H1 (cell line): ENCODE data around the gene ADGRA3.

Source experiments
- EZH2 ChIP-seq: fragments of 200-600 bp; sonication (generic); IDR thresholded peaks from 2 replicates; pipeline ENCODE4 v1.7.1; 2012; ENCODE audit warnings: low read depth, mild to moderate bottlenecking, moderate library complexity, low read length, inconsistent platforms; ENCODE audit not compliant: severe bottlenecking
- MAFK ChIP-seq: IDR thresholded peaks from 2 replicates; pipeline ENCODE4 v1.6.1; 2012; ENCODE audit warnings: low read depth, mild to moderate bottlenecking, improper control_type of control experiment, low read length
- NRF1 ChIP-seq: IDR thresholded peaks from 2 replicates; pipeline ENCODE4 v1.6.1; 2011; ENCODE audit warnings: mild to moderate bottlenecking, low read depth, low read length, improper control_type of control experiment
- POLR2A ChIP-seq, 2 experiments: IDR thresholded peaks; 1 replicate in 1 of 2; 2 replicates in 1 of 2; pipeline ENCODE4 v1.6.1; 2011; ENCODE audit warnings: low read depth in 2 of 2, low read length in 2 of 2, mild to moderate bottlenecking in 2 of 2; ENCODE audit errors: control extremely low read depth in 1 of 2
- SIN3A ChIP-seq, 2 experiments: IDR thresholded peaks in 1 of 2; conservative IDR thresholded peaks in 1 of 2; 2 replicates each; pipeline ENCODE4 v1.6.1; 2011 to 2012; ENCODE audit warnings: low read length in 2 of 2, improper control_type of control experiment in 1 of 2, low read depth in 1 of 2, mild to moderate bottlenecking in 1 of 2
- TF ChIP-seq, protein P1 (sequence below), 3 experiments: IDR thresholded peaks; 1 replicate in 2 of 3; 2 replicates in 1 of 3; pipeline versions ENCODE4 v1.5.1 to v1.6.1; 2011; ENCODE audit warnings: low read length in 3 of 3, mild to moderate bottlenecking in 3 of 3, inconsistent platforms in 2 of 3, low read depth in 1 of 3, moderate library complexity in 1 of 3; ENCODE audit not compliant: insufficient read depth in 1 of 3; ENCODE audit errors: control extremely low read depth in 1 of 3

DNA sequence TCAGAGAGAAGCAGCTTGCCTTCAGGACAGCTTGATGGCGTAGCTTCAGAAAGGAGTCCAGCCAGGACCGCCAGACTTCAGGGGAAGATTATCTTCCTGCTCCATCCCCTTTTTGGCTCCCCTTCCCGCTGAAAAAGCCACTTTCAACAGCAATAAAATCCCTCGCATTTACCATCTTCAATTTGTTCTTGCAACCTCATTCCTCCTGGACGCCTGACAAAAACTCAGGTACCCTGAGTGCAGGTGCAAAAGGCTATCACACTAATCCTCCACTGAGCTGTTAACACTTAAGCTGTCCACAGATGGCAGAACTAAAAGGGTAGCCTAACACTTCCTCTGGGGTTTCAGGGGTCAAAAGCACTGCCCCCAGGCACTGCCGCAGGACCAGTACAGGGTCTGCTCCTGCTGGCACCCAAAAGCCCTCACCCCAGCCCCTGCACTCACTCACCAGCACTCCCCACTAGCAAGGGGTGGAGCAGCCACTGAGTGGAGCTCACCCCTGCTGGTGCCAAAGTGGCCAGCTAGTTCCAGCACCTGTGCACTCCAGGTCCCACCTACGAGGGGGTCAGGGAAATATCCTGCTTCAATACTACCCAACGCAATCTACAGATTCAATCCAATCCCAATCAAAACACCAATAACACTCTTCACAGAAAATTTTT, 145.8 kb downstream of the ADGRA3 start:
- TF ChIP-seq, protein P1, sequence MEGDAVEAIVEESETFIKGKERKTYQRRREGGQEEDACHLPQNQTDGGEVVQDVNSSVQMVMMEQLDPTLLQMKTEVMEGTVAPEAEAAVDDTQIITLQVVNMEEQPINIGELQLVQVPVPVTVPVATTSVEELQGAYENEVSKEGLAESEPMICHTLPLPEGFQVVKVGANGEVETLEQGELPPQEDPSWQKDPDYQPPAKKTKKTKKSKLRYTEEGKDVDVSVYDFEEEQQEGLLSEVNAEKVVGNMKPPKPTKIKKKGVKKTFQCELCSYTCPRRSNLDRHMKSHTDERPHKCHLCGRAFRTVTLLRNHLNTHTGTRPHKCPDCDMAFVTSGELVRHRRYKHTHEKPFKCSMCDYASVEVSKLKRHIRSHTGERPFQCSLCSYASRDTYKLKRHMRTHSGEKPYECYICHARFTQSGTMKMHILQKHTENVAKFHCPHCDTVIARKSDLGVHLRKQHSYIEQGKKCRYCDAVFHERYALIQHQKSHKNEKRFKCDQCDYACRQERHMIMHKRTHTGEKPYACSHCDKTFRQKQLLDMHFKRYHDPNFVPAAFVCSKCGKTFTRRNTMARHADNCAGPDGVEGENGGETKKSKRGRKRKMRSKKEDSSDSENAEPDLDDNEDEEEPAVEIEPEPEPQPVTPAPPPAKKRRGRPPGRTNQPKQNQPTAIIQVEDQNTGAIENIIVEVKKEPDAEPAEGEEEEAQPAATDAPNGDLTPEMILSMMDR (IDR thresholded peaks at IDR 0.05; ENCODE audit: control extremely low read depth in 1 of 3, insufficient read depth in 1 of 3, low read depth in 1 of 3, low read length in 3 of 3), result no peak
- no peak for TF ChIP-seq POLR2A (IDR thresholded peaks at IDR 0.05; ENCODE audit: control extremely low read depth in 1 of 2, low read depth in 2 of 2, low read length in 2 of 2)
- TF ChIP-seq EZH2, result no peak
- no peak for TF ChIP-seq NRF1
- TF ChIP-seq MAFK, result no peak
- TF ChIP-seq SIN3A (conservative IDR thresholded peaks at IDR 0.05 in 1 of 2, IDR thresholded peaks at IDR 0.05 in 1 of 2; ENCODE audit: low read depth in 1 of 2, low read length in 2 of 2), result no peak
